ENCODE data around the gene AFF2.

DNA sequence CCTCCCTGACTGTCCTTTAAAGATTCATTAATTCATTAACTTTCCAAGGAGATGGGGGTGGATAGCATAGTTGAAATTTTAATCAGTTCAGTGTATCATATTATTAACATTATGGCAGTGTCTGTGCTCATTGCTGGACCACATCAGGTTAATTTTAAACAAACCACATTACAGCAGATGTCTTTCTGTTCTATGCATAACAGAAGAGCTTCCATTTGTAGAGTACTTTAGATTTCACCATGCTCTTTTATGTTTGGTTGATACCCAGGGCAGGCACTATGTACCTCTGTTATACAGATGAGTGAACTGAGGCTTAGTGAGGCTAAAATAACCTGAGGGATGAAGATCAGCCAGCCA, 41.1 kb downstream of the AFF2 start:
- TF ChIP-seq, protein P1, sequence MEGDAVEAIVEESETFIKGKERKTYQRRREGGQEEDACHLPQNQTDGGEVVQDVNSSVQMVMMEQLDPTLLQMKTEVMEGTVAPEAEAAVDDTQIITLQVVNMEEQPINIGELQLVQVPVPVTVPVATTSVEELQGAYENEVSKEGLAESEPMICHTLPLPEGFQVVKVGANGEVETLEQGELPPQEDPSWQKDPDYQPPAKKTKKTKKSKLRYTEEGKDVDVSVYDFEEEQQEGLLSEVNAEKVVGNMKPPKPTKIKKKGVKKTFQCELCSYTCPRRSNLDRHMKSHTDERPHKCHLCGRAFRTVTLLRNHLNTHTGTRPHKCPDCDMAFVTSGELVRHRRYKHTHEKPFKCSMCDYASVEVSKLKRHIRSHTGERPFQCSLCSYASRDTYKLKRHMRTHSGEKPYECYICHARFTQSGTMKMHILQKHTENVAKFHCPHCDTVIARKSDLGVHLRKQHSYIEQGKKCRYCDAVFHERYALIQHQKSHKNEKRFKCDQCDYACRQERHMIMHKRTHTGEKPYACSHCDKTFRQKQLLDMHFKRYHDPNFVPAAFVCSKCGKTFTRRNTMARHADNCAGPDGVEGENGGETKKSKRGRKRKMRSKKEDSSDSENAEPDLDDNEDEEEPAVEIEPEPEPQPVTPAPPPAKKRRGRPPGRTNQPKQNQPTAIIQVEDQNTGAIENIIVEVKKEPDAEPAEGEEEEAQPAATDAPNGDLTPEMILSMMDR (IDR thresholded peaks at IDR 0.05): no peak
- TF ChIP-seq POLR2AphosphoS5 (IDR thresholded peaks at IDR 0.05): no peak
- no peak for TF ChIP-seq POLR2A (IDR thresholded peaks at IDR 0.05)
